ENCODE data around the gene FGGY.

Gene FGGY

GRCh38 chr1:59415881-59416280 is 119.0 kb downstream of the FGGY start:
- no peak for DNase-seq (ENCODE audit: low read depth)

- DNase-seq (ENCODE audit: low read depth), result no peak
Measured at GRCh38 chr1:59417406-59417805, 120.5 kb downstream of the FGGY start.

GRCh38 chr1:59418363-59419144 is 121.7 kb downstream of the FGGY start:
- no peak for DNase-seq (ENCODE audit: low read depth)

GRCh38 chr1:59419361-59420140 is 122.7 kb downstream of the FGGY start:
- no peak for DNase-seq (ENCODE audit: low read depth)

GRCh38 chr1:59421232-59421920 is 124.5 kb downstream of the FGGY start:
- DNase-seq (ENCODE audit: low read depth), result no peak

- no peak for DNase-seq (ENCODE audit: low read depth)
Measured at GRCh38 chr1:59422921-59423575, 126.2 kb downstream of the FGGY start.

GRCh38 chr1:59427155-59427554 is 130.3 kb downstream of the FGGY start:
- no peak for DNase-seq (ENCODE audit: low read depth)

- DNase-seq (ENCODE audit: low read depth), result no peak
Measured at GRCh38 chr1:59427784-59428183, 130.9 kb downstream of the FGGY start.

GRCh38 chr1:59428828-59429227 is 131.9 kb downstream of the FGGY start:
- DNase-seq (ENCODE audit: low read depth), result no peak

- DNase-seq (ENCODE audit: low read depth), result no peak
Measured at GRCh38 chr1:59429656-59430055, 132.8 kb downstream of the FGGY start.

- DNase-seq (ENCODE audit: low read depth), result no peak
Measured at GRCh38 chr1:59431566-59432294, 134.8 kb downstream of the FGGY start.

- no peak for DNase-seq (ENCODE audit: low read depth)
Measured at GRCh38 chr1:59432531-59433439, 135.9 kb downstream of the FGGY start.

- DNase-seq (ENCODE audit: low read depth), result no peak
Measured at GRCh38 chr1:59433440-59433813, 136.5 kb downstream of the FGGY start.

GRCh38 chr1:59434336-59434735 is 137.4 kb downstream of the FGGY start:
- DNase-seq (ENCODE audit: low read depth), result no peak

GRCh38 chr1:59436637-59437036 is 139.7 kb downstream of the FGGY start:
- DNase-seq (ENCODE audit: low read depth), result no peak

GRCh38 chr1:59438058-59438560 is 141.2 kb downstream of the FGGY start:
- no peak for DNase-seq (ENCODE audit: low read depth)

GRCh38 chr1:59442492-59442891 is 145.6 kb downstream of the FGGY start:
- DNase-seq (ENCODE audit: low read depth), result no peak

GRCh38 chr1:59443310-59443709 is 146.4 kb downstream of the FGGY start:
- no peak for DNase-seq (ENCODE audit: low read depth)

GRCh38 chr1:59444520-59444919 is 147.6 kb downstream of the FGGY start:
- DNase-seq (ENCODE audit: low read depth), result no peak

- DNase-seq (ENCODE audit: low read depth), result no peak
Measured at GRCh38 chr1:59445040-59445439, 148.1 kb downstream of the FGGY start.
